Motor neuron (in vitro differentiated cells): ENCODE data around the gene PTPN20. TPM values are rescaled to one million over a fixed set of nuclear protein-coding genes. Genes with fewer than 3 reads are reported as not detected.

ENCODE experiments used
- ATAC-seq, 8 experiments: fragments of 200-7000 bp; cut with Tn5 transposase; replicated peaks in 6 of 8; 2 replicates each; pipeline ENCODE4 v1.8.0; 2021; ENCODE audit warnings: mild to moderate bottlenecking in 8 of 8, moderate library complexity in 8 of 8
- H3K27ac ChIP-seq, 2 donors: fragments of 250-450 bp; sonication (Bioruptor Pico); 2 replicates each; pipeline ENCODE4 v1.9.0; 2021; ENCODE audit warnings: antibody characterized with exemption in 2 of 2, mild to moderate bottlenecking in 2 of 2, moderate library complexity in 1 of 2
- H3K4me1 ChIP-seq, 2 donors: fragments of 250-450 bp; sonication (Bioruptor Pico); replicated peaks in 1 of 2; 2 replicates each; pipeline ENCODE4 v1.6.1; 2021; ENCODE audit warnings: antibody characterized with exemption in 2 of 2, mild to moderate bottlenecking in 2 of 2, moderate library complexity in 1 of 2
- H3K4me3 ChIP-seq, 5 donors: fragments of 250-450 bp; sonication (Bioruptor Pico); 2 replicates each; pipeline ENCODE4 v1.9.0; 2021; ENCODE audit warnings: antibody characterized with exemption in 5 of 5, mild to moderate bottlenecking in 5 of 5, moderate library complexity in 4 of 5
- WGBS, 10 experiments: fragments of 450-650 bp; shearing (Covaris generic); methylation state at CpG; one replicate each; pipeline ENCODE4 v1.0.0; 2022; 5-methylcytosine and 5-hydroxymethylcytosine counted together
- in situ Hi-C, 9 experiments: fragments of 400-800 bp; cut with MboI; loops; one replicate each; pipeline ENCODE4 v1.15.0; 2021; ENCODE audit warnings: low sequenced_read_pairs in 9 of 9, low pct_unique_long_range_greater_than_20kb in 2 of 9; ENCODE audit not compliant: unreplicated experiment in 9 of 9
- total RNA-seq, 8 experiments: library from RNA; unstranded; fragments of 300-600 nt; gene quantifications; 2 replicates each; pipeline versions ENCODE4 v1.2.3 to v1.2.4, GENCODE V29; 2022

Gene PTPN20
- total RNA-seq, 8 experiments from 2014 or later = 0.71 to 1.1 TPM; not detected in 6

DNA sequence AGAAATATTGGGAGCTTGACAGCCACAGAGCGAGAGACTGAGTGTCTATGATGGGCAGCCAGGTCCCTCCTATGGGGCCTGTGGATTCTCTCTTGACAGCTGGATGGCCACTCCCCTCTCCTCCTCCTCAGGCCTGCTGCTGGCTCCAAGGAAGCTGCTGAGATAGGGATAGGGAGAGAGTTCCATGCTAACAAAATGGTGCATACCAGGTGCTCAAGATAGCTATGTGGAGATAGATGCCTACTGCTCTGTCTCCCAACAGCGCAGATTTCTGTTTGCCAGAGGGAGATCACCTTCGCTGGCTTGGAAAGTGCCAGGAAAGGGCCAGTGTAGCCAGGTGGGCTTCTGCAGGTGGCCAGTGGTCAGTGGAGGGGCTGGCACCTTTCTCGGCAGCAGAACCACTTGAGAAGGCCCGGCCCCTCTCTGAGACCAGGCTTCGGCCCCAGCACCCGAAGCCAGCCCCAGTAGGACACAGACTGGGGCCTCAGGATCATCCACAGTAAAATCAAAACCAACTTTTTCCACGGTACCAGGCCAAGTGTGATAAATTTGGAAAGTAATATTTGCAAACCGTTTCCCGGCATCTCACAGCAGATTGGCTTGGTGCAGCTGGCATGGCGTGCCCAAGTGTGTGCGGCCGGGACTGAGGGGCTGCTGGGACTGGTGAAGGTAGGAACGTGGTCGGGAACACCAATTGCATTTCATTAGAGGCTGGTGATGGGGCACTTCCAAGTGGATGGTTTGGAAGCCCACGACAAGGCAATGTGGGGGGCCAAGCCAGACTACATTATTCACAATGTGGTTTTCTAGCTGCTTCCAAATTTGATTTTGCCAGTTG is 139.6 kb downstream of the PTPN20 start:
- WGBS, 10 experiments = 60 to 100% (median 80%) methylated on average over 1 to 7 of the region's 16 CpGs; no CpG with 5 or more reads in 1 of the 10 experiments
- in situ Hi-C loops = loop anchor here in 1 of 9 experiments (10.0 kb wide), 1 partner anchor 254 kb away; the partner anchor contains the start of gene GDF10
- ATAC-seq = no peak

DNA sequence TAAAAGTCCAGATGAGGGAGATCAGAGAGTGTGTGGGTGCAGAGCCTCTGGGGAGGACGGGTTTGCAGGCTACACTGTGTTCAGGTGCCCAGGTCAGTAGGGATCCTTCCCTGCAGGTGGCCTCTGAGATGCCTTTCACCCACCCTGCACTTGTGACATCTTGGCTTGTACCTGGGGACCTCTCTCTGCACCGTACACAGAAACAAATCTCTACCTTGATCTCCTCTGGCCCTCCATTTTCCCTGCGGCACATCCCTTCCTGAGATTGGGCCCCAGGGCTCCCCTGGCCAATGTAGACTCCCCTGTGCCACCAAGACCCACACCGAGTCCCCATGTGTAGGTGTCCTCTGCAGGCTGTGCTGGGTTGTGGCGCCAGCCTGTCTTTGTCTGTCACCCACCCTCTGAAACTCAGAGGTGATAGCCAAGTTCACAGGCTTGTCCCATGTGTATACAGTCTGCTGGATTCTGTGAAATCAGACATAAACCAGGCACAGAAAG is 140.6 kb downstream of the PTPN20 start:
- no peaks in the 10 kb centered on the region for H3K4me1 ChIP-seq
- H3K27ac ChIP-seq = no peak overlapping the region
- 67 to 100% (median 80%) methylated on average over 1 to 3 of the region's 5 CpGs; no CpG with 5 or more reads in 4 of the 10 experiments for WGBS, 10 experiments
- no peak overlapping the region for H3K4me3 ChIP-seq
- in situ Hi-C loops = loop anchor here in 1 of 9 experiments (10.0 kb wide), 1 partner anchor 253 kb away; the partner anchor contains the start of gene GDF10
- ATAC-seq = no peak

More for the DNA sequence above, 139.6 kb downstream of the PTPN20 start:
- H3K27ac ChIP-seq = no peak overlapping the region
- H3K4me1 ChIP-seq = no peaks in the 10 kb centered on the region
- no peak overlapping the region for H3K4me3 ChIP-seq
